ENCODE data around the gene ATF6. TPM values are rescaled to one million over a fixed set of nuclear protein-coding genes. Genes with fewer than 3 reads are reported as not detected.

The ATF6 gene
- total and polyA plus RNA-seq, 2 of the 8 experiments (the other 6 are each of a cell fraction or from before 2014, with no cell fraction given) = 4.6 to 10.0 TPM

GRCh38 chr1:161770250-161770649 is 4.1 kb downstream of the ATF6 start (continued):
- TF ChIP-seq CTCF (IDR thresholded peaks at IDR 0.05; ENCODE audit: control extremely low read depth in 1 of 3, insufficient read depth in 1 of 3, low read depth in 1 of 3, low read length in 3 of 3) = no peak

All from H1 (cell line).